NCI-H1092 treated with DMSO at 0.1 percent for 48 hours (cell line): ENCODE measurements around the gene MYF6.

Experiments
- DNase-seq: peaks from one replicate; lab custom pipeline; 2025; lab: John Stamatoyannopoulos, UW

MYF6 gene

DNA sequence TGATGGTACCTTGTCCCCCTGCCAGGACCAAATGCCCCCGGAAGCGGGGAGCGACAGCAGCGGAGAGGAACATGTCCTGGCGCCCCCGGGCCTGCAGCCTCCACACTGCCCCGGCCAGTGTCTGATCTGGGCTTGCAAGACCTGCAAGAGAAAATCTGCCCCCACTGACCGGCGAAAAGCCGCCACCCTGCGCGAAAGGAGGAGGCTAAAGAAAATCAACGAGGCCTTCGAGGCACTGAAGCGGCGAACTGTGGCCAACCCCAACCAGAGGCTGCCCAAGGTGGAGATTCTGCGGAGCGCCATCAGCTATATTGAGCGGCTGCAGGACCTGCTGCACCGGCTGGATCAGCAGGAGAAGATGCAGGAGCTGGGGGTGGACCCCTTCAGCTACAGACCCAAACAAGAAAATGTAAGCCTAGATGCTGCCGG is 410 bp downstream of the MYF6 start:
- DNase-seq: no peak

DNA sequence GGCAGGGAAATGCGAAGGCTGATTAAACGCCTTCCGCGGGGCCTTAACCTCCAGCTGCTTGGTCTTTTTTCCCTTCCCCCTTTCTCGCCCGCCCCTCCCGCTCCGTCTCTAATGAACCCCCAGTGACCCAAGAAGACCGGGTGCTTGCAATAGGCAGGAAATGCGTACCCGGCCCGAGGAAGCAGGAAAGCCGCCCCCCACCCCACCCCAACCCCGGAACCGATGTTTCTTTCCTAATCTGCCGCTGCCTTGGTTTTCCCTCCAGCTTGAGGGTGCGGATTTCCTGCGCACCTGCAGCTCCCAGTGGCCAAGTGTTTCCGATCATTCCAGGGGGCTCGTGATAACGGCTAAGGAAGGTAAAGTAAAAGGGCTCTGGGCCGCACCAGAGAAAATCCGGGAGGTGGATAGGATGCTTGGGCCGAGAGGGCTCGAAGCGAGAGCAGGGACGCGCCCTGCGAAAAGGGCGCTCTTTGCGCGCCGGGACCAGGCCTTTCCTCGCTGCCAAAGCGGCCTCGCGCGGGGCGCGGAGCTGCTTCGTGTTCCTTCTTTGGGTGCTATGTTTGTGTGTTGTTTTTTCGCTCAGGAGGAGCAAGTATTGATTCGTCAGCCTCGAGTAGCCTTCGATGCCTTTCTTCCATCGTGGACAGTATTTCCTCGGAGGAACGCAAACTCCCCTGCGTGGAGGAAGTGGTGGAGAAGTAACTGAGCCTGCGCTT is 983 bp downstream of the MYF6 start:
- no peak for DNase-seq

DNA sequence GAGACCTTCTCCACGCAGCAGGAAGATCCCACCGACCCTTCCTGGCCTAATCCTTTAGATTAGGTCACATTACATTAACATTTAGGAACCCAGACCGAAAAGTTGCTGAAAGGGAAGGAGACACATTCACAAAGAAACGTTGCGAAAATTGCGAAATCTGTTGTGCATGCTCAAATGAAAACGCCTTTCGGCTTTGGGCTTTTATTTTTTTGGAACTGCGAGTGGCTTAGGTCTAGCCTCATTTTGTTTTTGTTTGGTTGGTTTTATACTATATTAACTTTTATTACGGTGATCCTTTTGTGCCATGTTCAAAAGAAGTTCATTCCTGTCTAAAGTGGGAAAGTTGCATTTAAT is 1.5 kb downstream of the MYF6 start:
- no peak for DNase-seq

DNA sequence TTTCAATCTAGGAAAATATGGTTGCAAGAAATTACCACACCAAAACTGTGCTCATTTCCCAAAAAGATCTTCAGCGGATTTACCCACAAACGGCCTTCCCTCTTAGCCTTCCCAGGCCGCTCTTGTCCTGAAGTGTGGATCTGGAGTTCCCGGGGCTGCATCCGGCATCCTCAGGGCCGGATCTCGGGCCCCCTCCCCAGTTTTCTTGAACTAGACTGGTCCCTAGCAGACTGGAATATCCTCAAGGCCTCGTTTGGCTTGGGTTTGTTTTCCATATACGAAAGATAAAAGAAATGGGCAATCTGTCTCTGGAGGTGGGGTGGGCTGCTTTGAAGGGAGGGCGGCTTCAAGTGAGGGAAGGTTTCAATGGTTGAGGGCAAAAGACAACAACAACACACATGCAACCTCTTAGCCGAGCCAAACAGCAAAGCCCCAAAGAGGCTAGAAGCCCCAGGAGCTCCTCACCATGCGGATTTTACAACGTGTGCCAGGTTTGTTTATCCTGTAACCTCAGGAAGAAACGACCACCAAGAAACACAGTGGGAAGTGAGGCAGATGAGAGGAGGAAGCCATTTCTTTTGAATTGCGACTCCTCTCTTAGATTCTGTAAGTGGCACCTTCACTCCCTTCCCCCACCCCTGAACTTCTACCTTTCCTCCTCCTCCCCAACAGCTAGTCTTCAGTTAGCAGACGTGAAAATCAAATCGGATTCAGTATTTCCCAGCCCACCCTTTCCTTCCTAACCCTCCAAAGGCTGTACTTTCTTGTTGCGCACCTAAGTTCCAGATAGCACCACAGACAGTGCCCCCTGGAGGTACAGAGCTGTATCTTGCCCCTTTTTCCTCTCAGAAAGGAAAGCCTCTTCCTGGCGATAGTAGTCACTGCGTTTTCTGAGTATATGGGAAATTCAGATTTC is 2.6 kb downstream of the MYF6 start:
- DNase-seq: no peak

DNA sequence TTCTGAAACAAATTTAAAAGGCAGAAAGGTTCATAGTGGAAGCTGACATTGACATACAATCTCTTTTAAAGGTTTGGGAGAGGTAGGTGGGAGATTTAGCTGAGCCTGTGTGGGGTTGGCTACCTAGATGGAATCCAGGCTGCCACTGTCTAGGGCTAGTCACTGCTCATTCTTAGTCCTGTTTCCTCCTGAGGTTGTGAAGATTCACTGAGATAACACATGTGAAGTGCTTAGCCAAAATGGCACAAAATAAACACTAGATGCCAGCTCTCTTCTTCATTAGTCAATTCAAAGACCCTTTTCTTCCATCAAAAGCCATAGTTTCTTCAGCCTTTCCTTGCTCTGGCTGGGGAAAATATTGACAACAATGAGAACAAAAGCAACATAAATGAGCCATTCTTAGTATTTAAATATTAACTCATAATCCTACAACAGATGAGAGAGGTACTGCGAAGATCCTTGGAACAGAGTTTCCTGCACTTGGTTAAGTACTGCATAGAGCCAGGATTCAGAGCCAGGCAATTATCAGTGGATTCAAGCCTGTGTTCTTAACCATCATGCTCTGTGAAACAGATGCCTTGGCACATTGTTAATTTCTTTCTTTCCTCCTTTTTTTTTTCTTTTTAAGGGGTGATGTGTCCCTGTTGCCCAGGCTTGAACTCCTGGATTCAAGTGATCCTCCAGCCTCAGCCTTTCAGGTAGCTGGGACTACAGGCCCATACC is 3.5 kb downstream of the MYF6 start:
- DNase-seq: no peak

DNA sequence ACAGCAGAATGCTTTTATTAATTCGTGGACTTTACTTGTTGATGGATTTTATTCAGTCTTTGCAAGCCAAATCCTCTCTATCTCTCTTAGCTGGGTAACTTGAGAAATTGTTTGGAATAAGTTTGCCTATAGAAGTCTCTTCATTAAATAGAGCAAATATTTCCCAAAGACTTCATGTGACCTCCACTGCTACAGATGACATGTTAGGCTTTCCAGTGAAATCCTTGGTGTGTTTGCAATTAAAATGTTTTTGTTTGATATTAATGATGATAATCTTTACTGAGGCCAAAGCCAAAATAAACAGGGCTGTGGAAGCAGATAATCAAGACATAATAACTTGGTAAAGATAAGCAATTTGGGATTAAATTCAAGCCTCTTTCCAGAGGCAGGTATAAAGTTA is 4.4 kb downstream of the MYF6 start:
- DNase-seq: no peak

DNA sequence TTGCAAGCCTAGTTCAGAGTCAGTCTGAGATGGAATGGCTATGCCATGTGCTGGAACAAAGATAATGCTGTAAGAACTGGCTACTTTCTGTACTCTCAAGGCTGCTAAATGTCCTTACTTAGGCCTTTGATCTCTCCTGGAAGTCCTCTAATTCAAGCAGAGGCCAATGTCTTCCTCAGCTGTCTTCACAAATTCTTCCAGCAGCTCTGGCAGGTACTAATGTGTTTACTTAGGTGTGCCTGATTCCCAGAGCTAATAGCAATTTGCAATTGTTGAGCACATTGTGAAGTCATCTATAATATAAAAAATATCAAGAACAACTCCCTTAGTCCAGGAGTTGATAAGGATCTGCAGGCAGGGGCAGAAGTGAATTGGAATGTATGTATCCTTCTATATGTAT is 5.4 kb downstream of the MYF6 start:
- no peak for DNase-seq

DNA sequence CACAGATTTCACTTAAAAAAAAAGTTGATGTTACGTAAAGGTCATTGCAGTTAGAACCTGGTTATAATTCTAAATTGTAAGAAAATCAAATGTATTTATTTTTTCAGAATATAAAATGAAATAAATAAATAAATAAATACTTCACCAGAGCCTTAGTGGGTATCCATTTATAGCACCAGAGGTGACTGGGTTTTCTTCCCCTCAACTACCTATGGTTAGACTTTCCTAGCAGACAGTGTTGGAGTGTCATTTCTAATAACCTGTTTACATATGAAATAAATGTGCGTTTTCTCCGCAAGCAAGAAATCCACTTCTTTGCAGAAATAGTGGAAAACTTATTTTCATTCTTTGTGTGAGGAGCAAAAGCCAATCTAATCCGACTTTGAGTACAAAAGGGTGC is 6.0 kb downstream of the MYF6 start:
- DNase-seq: no peak

DNA sequence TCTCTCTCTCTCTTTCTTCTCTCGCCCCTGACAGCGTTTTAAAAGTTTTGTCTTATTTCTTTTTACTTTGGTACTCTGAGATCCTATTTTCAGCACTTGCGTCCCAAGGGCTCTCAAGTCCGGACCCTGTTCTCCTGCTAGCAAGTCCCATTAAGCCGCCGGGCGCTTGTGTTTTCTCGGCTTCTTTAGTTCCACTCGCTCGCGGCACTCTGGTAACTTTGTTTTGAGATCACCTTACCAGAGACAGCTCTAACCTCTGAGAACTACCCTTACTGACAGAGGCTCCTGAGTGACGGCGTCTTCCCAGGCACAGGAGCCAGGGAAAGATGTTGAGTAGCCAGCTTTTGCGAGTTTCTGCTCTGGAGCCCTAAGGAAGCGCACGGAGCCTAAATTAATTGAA is 6.6 kb downstream of the MYF6 start:
- DNase-seq: no peak

DNA sequence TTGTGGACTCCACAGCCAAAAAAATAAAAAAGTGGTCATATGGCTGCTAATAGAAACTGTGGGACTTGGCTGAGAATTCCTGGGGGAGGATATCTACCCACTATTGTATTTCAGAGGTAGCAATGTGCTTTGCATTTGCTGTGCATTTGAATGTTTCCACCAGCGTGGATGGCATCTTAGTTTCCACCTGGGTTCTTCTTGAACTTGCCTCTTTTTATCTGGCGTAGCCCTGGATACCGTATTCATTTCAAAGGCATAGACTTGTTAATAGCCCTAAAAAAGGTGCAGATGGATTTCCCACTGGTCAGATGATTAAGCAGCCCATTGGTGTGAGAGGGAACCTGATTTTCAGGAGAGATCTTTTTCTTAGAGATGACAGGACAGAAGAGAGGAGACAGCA is 7.4 kb downstream of the MYF6 start:
- no peak for DNase-seq

DNA sequence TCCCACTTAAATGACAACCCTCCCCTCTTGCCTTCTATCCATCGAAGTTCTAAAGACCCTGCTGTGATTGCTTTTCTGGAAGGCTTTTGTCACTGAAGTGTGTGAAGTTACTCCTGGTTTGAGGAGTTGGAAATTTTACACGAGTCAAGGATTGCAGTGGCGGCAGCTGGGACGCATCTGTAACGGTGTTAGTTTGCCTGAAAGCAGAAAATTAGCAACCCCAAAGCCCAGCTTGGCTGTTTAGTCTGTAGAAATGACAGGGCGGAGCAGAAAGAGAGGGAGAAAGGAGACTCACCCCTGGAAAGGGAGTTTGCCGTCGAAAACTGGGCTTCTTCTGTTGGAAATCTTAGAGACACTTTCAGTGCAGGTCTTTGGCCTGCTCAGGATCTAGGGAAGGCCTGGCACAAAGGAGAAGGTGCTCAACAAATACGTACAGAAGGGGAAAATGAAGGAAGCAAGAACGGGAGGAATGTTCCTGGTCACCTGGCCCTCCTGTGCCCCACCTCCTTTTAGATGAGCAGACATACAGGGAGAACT is 8.3 kb downstream of the MYF6 start:
- DNase-seq: no peak

DNA sequence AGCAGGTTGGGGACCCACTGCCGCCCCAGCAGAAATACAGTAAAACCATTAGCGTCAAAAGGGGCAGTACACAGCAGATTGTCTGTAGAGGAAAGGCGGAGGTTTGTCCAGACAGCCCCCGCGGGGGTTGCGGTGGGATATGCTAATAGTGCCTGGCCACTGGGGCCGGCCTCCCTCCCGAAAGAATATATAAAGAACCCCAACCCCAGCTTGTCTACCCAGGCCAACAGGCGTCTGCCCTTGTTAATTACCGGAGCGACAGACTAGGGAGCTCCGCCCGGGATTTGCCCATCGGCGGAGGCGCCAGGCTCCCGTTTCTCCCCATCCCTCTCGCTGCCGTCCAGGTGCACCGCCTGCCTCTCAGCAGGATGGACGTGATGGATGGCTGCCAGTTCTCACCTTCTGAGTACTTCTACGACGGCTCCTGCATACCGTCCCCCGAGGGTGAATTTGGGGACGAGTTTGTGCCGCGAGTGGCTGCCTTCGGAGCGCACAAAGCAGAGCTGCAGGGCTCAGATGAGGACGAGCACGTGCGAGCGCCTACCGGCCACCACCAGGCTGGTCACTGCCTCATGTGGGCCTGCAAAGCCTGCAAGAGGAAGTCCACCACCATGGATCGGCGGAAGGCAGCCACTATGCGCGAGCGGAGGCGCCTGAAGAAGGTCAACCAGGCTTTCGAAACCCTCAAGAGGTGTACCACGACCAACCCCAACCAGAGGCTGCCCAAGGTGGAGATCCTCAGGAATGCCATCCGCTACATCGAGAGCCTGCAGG is 9.4 kb downstream of the MYF6 start, which contains the start of gene MYF5:
Gene MYF5 (plus strand): TSS at position 217 of the 774 bp plus-strand sequence. CDS start 152 bp downstream, at position 369.
- DNase-seq: no peak

DNA sequence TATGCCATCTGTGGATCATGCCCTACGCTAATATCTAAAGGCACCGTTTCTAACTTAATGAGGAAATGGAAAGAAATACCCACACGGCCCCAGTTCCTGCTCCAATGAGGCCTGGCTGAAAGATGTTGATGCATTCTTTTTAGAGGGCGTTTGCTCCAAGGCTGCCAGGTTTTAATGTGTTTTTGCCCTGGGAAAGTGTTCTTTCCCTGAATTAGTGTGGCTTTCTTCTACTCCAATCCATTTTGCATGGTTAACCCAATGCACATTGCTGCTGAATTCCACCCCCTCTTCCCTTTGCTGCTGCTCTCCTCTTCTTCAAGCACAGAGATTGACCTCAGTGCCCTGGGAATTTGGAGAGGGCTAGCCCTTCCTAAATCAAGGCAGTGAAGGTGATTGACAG is 10.4 kb downstream of the MYF6 start:
- no peak for DNase-seq

DNA sequence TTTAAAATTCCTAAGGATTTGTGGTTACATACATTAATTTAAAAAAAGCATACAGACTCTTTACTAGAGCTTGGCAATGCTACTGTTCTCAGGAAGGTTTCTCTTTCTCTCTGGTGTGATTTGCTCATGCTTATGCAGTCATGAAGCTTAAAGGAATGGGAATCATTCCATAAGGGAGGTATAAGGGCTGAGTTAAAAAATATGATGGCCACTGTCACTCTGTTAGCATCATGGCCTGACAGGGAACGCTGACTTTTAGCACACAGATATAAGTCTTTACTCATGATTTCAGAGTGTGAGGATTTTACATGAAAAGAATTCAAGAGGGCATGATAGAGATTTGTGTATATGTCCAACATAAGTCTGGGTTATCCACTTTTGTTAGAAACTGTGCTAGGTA is 13.1 kb downstream of the MYF6 start:
- DNase-seq: no peak

DNA sequence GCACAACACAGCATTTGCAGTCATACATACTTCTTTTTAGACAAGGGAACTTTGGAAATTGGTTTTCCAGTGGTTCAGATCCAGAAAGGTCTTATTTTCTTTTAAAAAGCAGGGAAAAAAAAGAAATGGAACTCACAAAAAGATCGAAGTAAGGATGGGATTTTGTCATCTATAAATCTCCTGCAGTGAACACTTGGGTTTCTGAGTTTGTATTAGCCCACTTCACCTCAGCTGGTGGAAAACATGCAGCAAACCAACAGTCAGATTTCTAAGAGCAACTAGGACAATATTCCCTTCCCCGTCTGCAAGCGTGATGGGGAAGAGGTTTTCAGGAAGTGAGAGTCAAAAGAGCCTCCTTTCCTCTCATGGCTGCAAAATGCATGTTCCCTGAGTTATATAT is 13.9 kb downstream of the MYF6 start:
- DNase-seq: no peak

DNA sequence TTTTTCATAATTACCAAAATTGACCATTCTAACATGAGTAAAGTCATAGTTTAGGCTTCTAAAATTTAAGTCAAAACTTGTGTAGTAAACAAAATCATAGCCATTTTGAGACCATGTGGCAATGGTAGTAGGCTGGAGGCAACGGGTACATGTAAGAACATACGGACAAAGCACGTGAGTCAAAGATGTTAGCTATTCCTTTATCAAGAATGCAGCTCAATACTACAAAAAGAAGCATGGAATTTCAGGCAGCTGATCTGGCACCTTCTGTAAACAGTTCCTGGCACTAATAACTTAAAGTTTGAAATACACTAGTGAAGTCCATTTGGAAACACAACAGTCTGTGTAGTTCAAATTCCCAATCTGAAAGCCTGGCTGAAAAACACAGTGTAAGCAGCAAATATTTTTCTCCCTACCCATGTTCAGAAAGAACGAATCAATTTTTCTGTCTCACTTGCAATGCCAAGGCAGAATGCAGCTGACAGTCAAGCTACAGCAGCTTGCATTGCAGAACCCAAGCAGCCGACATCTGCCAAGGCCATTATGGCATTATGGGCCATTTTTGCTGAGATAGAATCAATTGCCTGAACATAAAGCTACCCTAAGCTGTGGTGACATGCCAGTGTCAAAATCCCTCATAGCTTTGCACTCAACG is 38.5 kb downstream of the MYF6 start:
- no peak for DNase-seq

DNA sequence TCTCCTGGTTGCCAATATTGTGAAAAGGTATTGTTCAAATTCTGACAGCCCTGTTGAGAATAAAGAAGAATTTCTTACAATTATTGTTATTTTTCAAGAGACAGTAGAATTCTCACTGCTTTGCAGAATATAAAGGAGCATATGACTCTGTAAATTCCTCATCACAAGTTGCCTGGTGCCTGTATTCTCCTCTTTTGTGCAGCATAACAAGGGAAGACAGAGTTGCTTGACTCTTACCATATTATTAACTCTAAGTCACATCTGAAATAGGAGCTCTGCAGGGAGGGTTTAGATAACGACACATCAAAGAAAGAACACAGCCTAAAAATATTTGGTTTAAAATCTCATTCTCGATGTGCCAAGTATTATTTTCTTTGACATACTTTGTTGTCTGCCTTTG is 40.4 kb downstream of the MYF6 start:
- no peak for DNase-seq

DNA sequence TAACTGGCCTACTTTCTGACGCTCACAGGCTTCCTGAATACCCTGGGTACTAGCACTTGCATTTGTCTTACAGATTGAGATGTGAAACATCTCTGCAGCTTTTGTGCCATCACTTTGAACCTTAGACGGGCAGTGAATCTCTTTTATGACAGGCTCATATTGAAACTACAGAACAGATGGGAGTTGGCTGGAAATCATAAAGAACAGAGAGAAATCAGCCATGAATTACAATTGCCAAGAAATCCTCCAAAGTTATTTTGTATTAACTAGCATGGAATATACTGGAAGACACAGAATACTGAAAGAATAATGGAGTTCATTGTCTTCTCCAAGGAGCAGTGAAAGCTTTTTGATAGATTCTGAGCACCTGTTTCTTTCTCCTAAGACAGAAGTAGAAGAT is 42.0 kb downstream of the MYF6 start:
- no peak for DNase-seq

DNA sequence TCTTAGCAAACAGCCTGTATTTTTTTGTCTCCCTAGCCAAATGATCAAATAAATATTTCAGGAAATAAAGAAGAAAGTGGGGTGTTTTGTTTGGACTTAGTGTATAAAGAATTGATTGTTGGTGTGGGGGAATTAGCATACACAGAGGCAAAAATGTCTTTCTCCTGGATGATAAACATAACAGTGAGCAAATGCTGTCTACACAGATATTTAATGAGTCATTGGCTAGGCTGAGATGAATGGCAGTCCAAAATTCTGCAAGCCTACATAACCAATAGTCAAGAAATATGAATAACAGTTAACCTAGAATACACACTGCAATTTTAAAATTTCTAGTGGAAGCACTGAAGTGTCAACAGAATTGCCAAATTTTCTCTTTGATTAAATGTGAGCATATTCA is 45.0 kb downstream of the MYF6 start:
- no peak for DNase-seq

DNA sequence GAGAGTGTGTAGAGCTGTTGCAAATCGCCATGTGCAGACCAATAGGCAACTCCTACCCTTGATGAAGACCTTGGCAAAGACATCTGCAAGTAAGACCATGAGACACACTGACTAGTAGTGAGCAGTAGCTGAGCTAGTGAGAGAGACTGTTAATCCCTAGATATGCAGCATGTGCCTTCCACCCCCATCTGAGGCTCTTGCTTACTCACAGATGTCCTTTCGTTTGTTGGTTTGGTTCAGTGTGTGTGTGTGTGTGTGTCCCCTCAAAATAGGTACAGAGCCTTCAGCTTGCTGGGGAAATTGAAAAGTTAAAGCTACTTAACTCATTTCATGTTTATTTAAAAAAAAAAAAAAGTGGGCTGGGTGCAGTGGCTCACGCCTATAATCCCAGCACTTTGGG is 46.8 kb downstream of the MYF6 start:
- no peak for DNase-seq

DNA sequence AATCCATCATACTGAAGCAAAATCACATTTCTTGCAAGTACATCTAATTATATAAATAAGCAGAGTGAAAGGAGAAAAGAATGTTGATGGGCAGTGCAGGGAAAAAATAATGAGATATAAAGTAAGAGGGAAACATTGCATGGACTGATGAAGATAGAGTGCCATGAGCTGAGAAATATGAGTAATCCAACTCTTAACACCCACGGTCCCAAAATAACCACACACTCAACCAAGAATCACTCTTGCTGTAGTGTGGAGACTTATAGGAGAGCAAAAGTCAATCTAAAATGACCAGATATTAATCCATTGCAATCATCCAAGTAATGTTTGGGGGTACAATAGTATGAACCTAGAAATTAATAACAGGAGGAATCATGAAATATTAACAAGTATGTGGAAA is 49.4 kb downstream of the MYF6 start:
- no peak for DNase-seq
